GM23338 (cell line): ENCODE data around the gene GPD1L.
A peak's percentile ranks its signal among the peaks of the same experiment; 100 is the strongest.

Source experiments
- CREB1 ChIP-seq: fragments of 250-450 bp; sonication (Bioruptor Pico); IDR thresholded peaks from 2 replicates; pipeline ENCODE4 v1.5.0; 2020; ENCODE audit warnings: low read depth, mild to moderate bottlenecking, moderate library complexity
- CTCF ChIP-seq, 2 experiments: fragments of 200-600 bp in 1 of 2; sonication (generic) in 1 of 2; conservative IDR thresholded peaks; 2 replicates each; pipeline versions ENCODE4 v1.5.1 to v1.6.1; 2016 to 2017; ENCODE audit warnings: antibody characterized with exemption in 2 of 2, low read depth in 2 of 2, mild to moderate bottlenecking in 2 of 2, moderate library complexity in 1 of 2
- ETS1 ChIP-seq: IDR thresholded peaks from 2 replicates; pipeline ENCODE4 v1.6.1; 2016; ENCODE audit warnings: antibody characterized with exemption
- EZH2 ChIP-seq: fragments of 200-600 bp; sonication (generic); IDR thresholded peaks from one replicate; pipeline ENCODE4 v1.8.0; 2017; ENCODE audit warnings: antibody characterized with exemption, mild to moderate bottlenecking, low read depth; ENCODE audit not compliant: unreplicated experiment
- EZH2phosphoT487 ChIP-seq: fragments of 200-600 bp; sonication (generic); IDR thresholded peaks from one replicate; pipeline ENCODE4 v1.8.1; 2018; ENCODE audit warnings: antibody characterized with exemption; ENCODE audit not compliant: unreplicated experiment
- JUNB ChIP-seq: IDR thresholded peaks from one replicate; pipeline ENCODE4 v1.6.1; 2016; ENCODE audit warnings: antibody characterized with exemption; ENCODE audit not compliant: unreplicated experiment
- NANOG ChIP-seq: IDR thresholded peaks from 2 replicates; pipeline ENCODE4 v1.6.1; 2016; ENCODE audit warnings: antibody characterized with exemption, borderline replicate concordance
- POLR2AphosphoS5 ChIP-seq: IDR thresholded peaks from 2 replicates; pipeline ENCODE4 v1.6.1; 2016; ENCODE audit warnings: antibody characterized with exemption, low read depth
- REST ChIP-seq: IDR thresholded peaks from one replicate; pipeline ENCODE4 v1.6.1; 2018; ENCODE audit warnings: antibody characterized with exemption; ENCODE audit not compliant: unreplicated experiment
- STAT1 ChIP-seq: IDR thresholded peaks from one replicate; pipeline ENCODE4 v1.6.1; 2016; ENCODE audit warnings: antibody characterized with exemption; ENCODE audit not compliant: unreplicated experiment
- ZNF114 ChIP-seq: fragments of 250-450 bp; sonication (Bioruptor Pico); IDR thresholded peaks from 2 replicates; pipeline ENCODE4 v1.5.0; 2020; ENCODE audit warnings: mild to moderate bottlenecking, moderate library complexity
- ZNF462 ChIP-seq: fragments of 250-450 bp; sonication (Bioruptor Pico); IDR thresholded peaks from 2 replicates; pipeline ENCODE4 v1.5.0; 2020; ENCODE audit warnings: mild to moderate bottlenecking, moderate library complexity

- no peak for TF ChIP-seq CTCF (conservative IDR thresholded peaks at IDR 0.05; ENCODE audit: low read depth in 2 of 2)
- TF ChIP-seq POLR2AphosphoS5: peak; percentile 58
- no peak for TF ChIP-seq EZH2phosphoT487
- no peak for TF ChIP-seq EZH2
- no peak for TF ChIP-seq CREB1 (CRISPR knock-in tag)
- no peak for TF ChIP-seq ZNF462 (CRISPR knock-in tag)
- peak; percentile 77 for TF ChIP-seq ETS1
- no peak for TF ChIP-seq REST
- TF ChIP-seq ZNF114 (CRISPR knock-in tag): no peak
- no peak for TF ChIP-seq NANOG
- TF ChIP-seq JUNB: no peak
- TF ChIP-seq STAT1: no peak
Measured at GRCh38 chr3:32106132-32106928, at the start of gene GPD1L.
